ENCODE results near the gene CACFD1. TPM values are rescaled to one million over a fixed set of nuclear protein-coding genes. Genes with fewer than 3 reads are reported as not detected.

CACFD1 gene
- total and polyA plus RNA-seq, 2 donors (not counting 3 experiments of a cell fraction or from before 2014, with no cell fraction given): 9.7 to 11.5 TPM

DNA sequence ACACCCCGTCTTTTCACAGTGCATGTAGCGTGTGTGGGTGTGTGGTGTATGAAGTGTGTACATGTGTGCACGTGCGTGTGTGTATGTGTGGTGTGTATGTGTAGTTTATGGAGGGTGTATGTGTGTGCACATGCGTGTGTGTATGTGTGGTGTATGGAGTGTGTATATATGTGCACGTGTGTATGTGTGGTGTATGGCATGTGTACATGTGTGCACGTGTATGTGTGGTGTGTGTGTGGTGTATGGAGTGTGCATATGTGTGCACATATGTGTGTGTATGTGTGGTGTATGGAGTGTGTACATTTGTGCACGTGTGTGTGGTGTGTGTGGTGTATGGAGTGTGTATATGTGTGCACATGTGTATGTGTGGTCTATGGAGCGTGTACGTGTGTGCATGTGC lies 51.8 kb downstream of the CACFD1 start:
- CTCF ChIA-PET: no interaction called here
- Histone ChIP-seq H3K9me3 (replicated peaks; ENCODE audit: control insufficient read depth, insufficient read depth, low read length) (no peaks in the 10 kb centered on the region), H3K4me2 (ENCODE audit: insufficient read depth, low read length) (no peak overlapping the region), H3K9me1 (replicated peaks; ENCODE audit: control insufficient read depth, extremely low read depth, insufficient read depth, low read length) (no peaks in the 10 kb centered on the region), H3K4me3 (replicated peaks in 1 of 3; ENCODE audit: insufficient read depth in 1 of 3, low read depth in 1 of 3, low read length in 3 of 3) (no peak overlapping the region), H3K79me2 (ENCODE audit: control insufficient read depth, insufficient read depth, low read length) (no peaks in the 10 kb centered on the region), H3K27me3 (ENCODE audit: control insufficient read depth in 2 of 2, insufficient read depth in 2 of 2, low read length in 2 of 2) (peaks cover 0 to 3% of the 10 kb centered on the region in 2 experiments), H2AFZ (ENCODE audit: low read depth, low read length) (no peak overlapping the region), H3K36me3 (ENCODE audit: control insufficient read depth in 2 of 2, extremely low read depth in 1 of 2, insufficient read depth in 2 of 2, low read length in 2 of 2) (no peaks in the 10 kb centered on the region), H3K9ac (replicated peaks; ENCODE audit: extremely low read depth, insufficient read depth, low read length) (no peak overlapping the region), H3K27ac (ENCODE audit: insufficient read depth, low read depth, low read length) (no peak overlapping the region), H4K20me1 (replicated peaks; ENCODE audit: control insufficient read depth, extremely low read depth, insufficient read depth, low read length) (no peaks in the 10 kb centered on the region), H3K4me1 (ENCODE audit: control insufficient read depth, extremely low read depth, insufficient read depth, low read length) (no peaks in the 10 kb centered on the region)
- FAIRE-seq: no peak
- POLR2A ChIA-PET: no interaction called here
- intact Hi-C loops (cut with micrococcal nuclease) (no loop called here), dilution Hi-C loops (cut with MboI; ENCODE audit: extremely low pct_ligation_motif_present, low sequenced_read_pairs) (no loop called here)
- TF ChIP-seq MYC (IDR thresholded peaks at IDR 0.05; ENCODE audit: low read depth, low read length): no peak
- no peak for TF ChIP-seq EZH2 (IDR thresholded peaks at IDR 0.05; ENCODE audit: borderline replicate concordance, low read depth, low read length, severe bottlenecking)
- no peak for TF ChIP-seq GATA2 (IDR thresholded peaks at IDR 0.05; ENCODE audit: insufficient read depth, insufficient read length, low read depth, low read length)
- no peak for TF ChIP-seq FOS (IDR thresholded peaks at IDR 0.05; ENCODE audit: borderline replicate concordance, insufficient read depth, low read length)
- TF ChIP-seq POLR2A (IDR thresholded peaks at IDR 0.05; ENCODE audit: low read depth, low read length): no peak
- TF ChIP-seq, protein P1, sequence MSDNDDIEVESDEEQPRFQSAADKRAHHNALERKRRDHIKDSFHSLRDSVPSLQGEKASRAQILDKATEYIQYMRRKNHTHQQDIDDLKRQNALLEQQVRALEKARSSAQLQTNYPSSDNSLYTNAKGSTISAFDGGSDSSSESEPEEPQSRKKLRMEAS (IDR thresholded peaks at IDR 0.05; ENCODE audit: insufficient read depth, insufficient read length): no peak
- no peak for TF ChIP-seq CTCF (IDR thresholded peaks at IDR 0.05; ENCODE audit: extremely low read depth in 1 of 2, insufficient read depth in 1 of 2, low read depth in 1 of 2, low read length in 2 of 2)
- no peak for TF ChIP-seq POLR2AphosphoS5 (IDR thresholded peaks at IDR 0.05; ENCODE audit: insufficient read depth, low read depth, low read length)
- no peak for TF ChIP-seq JUN (IDR thresholded peaks at IDR 0.05; ENCODE audit: borderline replicate concordance, insufficient read depth, insufficient read length, low read depth)
- no TSS peak for BruUV-seq (replicated peaks)
- no peak for DNase-seq (ENCODE audit: low read depth, low spot score)

All from endothelial cell of umbilical vein (primary cell).